Kidney (tissue), 14 donors: ENCODE data around the gene GCKR. TPM values are rescaled to one million over a fixed set of nuclear protein-coding genes. Genes with fewer than 3 reads are reported as not detected.

Experiments
- DNase-seq, 5 donors: peaks; one replicate each; pipeline ENCODE4 v3.0.0-alpha.2; 2013 to 2020
- FAIRE-seq: peaks from 2 replicates; lab custom pipeline; 2012; peaks lifted over from hg19 to GRCh38; lab: Jason Lieb, UNC
- H3K27ac ChIP-seq, 2 donors: one replicate each; pipeline ENCODE4 v1.7.0; 2013; ENCODE audit warnings: low read depth in 2 of 2, low read length in 2 of 2, inconsistent platforms in 1 of 2
- H3K27me3 ChIP-seq: one replicate; pipeline ENCODE4 v1.7.1; 2013; ENCODE audit warnings: low read length, inconsistent platforms; ENCODE audit not compliant: control insufficient read depth, insufficient read depth
- H3K36me3 ChIP-seq, 3 donors: one replicate each; pipeline versions ENCODE4 v1.7.0 to v1.7.1; 2013; ENCODE audit warnings: low read length in 3 of 3, control low read depth in 1 of 3, inconsistent platforms in 1 of 3; ENCODE audit not compliant: insufficient read depth in 3 of 3, control insufficient read depth in 2 of 3
- H3K4me1 ChIP-seq, 3 donors: one replicate each; pipeline versions ENCODE4 v1.7.0 to v1.7.1; 2013; ENCODE audit warnings: low read length in 3 of 3, inconsistent platforms in 1 of 3, low read depth in 1 of 3; ENCODE audit not compliant: control insufficient read depth in 2 of 3, insufficient read depth in 2 of 3
- H3K4me3 ChIP-seq, 3 donors: one replicate each; pipeline versions ENCODE4 v1.7.0 to v1.8.1; 2013; ENCODE audit warnings: low read length in 3 of 3, control low read depth in 1 of 3, inconsistent platforms in 1 of 3
- H3K9ac ChIP-seq, 3 donors: one replicate each; pipeline versions ENCODE4 v1.7.0 to v1.7.1; 2013; ENCODE audit warnings: low read length in 3 of 3, control low read depth in 1 of 3, inconsistent platforms in 1 of 3
- H3K9me3 ChIP-seq, 3 donors: one replicate each; pipeline versions ENCODE4 v1.7.0 to v1.7.1; 2013; ENCODE audit warnings: low read length in 3 of 3, control low read depth in 1 of 3, inconsistent platforms in 1 of 3; ENCODE audit not compliant: control insufficient read depth in 2 of 3, insufficient read depth in 1 of 3
- intact Hi-C: fragments of 100-400 bp; cut with DNase I; formaldehyde crosslinking; loops from one replicate; pipeline ENCODE4 v1.11.1; 2022
- polyA plus RNA-seq: library from polyadenylated mRNA; stranded (reverse); fragments of 350-450 nt; fragmentation: Illumina TruSeq; extraction: RNeasy Lipid Tissue Mini Kit (QIAGEN cat#74804); gene quantifications from one replicate; pipeline ENCODE4 v1.2.3, GENCODE V29; 2014; ENCODE audit warnings: low read depth, low replicate concordance; ENCODE audit not compliant: insufficient read depth
- total RNA-seq: library from RNA; stranded (reverse); fragmentation: NEBNext Ultra II Directional; extraction: Animal tissue kit (Norgen Biotek cat#: 25700); gene quantifications from one replicate; pipeline ENCODE4 v1.2.1, GENCODE V29; 2021
- TF ChIP-seq, protein P1 (sequence below): IDR thresholded peaks from 3 replicates; pipeline ENCODE4 v1.5.1; 2012; ENCODE audit warnings: mild to moderate bottlenecking, moderate library complexity, borderline replicate concordance; ENCODE audit not compliant: insufficient read depth; ENCODE audit errors: extremely low read depth
- donor health status: control.
- donor health status: control.
- donor health status: control.
- donor health status: control.
- donor health status: control.
- donor health status: DM: yes; HTN: yes; CAD: no.
- donor health status: Normal renal cell carcinoma (clear cell type).

The GCKR gene
- total and polyA plus RNA-seq, 2 donors from 2014 or later, result 2.2 TPM; not detected in 1

DNA sequence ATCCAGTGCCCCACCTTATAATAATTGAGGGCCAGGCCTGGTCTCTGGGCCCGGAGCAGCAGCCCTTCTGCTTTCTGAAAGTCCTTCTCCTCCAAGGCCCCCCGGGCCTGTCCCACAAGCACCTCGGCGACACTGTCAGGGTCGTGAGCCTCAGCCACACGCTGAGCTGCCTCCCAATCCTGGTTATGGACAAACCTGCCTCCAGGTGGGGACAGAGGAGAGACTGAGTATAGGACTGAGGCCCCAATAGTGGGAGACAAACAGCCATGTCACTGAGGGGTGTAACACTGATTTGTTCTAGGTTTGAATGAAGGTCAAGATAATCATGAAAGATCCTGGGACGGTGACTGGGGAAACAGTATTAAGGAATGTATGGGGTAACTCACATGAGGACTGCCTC lies 42.7 kb upstream of the GCKR start:
- no peaks in the 10 kb centered on the region for H3K4me1 ChIP-seq
- DNase-seq (no peak), FAIRE-seq (no peak)
- TF ChIP-seq, protein P1, sequence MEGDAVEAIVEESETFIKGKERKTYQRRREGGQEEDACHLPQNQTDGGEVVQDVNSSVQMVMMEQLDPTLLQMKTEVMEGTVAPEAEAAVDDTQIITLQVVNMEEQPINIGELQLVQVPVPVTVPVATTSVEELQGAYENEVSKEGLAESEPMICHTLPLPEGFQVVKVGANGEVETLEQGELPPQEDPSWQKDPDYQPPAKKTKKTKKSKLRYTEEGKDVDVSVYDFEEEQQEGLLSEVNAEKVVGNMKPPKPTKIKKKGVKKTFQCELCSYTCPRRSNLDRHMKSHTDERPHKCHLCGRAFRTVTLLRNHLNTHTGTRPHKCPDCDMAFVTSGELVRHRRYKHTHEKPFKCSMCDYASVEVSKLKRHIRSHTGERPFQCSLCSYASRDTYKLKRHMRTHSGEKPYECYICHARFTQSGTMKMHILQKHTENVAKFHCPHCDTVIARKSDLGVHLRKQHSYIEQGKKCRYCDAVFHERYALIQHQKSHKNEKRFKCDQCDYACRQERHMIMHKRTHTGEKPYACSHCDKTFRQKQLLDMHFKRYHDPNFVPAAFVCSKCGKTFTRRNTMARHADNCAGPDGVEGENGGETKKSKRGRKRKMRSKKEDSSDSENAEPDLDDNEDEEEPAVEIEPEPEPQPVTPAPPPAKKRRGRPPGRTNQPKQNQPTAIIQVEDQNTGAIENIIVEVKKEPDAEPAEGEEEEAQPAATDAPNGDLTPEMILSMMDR, result no peak
- peaks cover 2 to 56% (median 50%) of the 10 kb centered on the region in 3 donors for H3K36me3 ChIP-seq
- intact Hi-C loops, result no loop called here
- H3K4me3 ChIP-seq, result no peak overlapping the region
- H3K9me3 ChIP-seq, result no peaks in the 10 kb centered on the region
- no peak overlapping the region for H3K27ac ChIP-seq
- no peak overlapping the region for H3K9ac ChIP-seq
- no peaks in the 10 kb centered on the region for H3K27me3 ChIP-seq

DNA sequence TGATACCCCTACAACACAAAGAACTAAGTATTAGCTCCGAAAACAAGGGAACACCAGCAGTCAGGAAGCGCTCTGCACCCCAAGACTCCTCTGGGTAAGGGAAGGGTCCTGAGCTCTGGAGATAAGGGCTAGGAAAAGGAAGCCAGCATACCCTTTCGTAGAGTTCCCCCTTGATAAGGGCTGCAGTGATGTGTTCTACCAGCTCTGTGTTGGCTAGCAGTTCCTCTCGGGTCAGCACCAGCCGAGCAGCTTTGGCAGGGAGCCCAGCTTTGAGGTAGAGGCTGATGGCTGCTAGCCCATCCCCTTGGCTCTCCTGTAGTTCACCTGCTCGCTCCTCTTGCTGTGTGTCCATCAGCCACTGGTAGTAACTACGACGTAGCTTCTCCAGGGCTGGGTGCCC lies 35.5 kb upstream of the GCKR start:
- DNase-seq, result no peak
- Histone ChIP-seq H3K9ac (no peak overlapping the region), H3K27me3 (no peaks in the 10 kb centered on the region), H3K27ac (no peak overlapping the region), H3K36me3 (peaks cover 4 to 34% (median 30%) of the 10 kb centered on the region in 3 donors), H3K9me3 (no peaks in the 10 kb centered on the region), H3K4me1 (no peaks in the 10 kb centered on the region), H3K4me3 (no peak overlapping the region)
- TF ChIP-seq, protein P1, result no peak
- no peak for FAIRE-seq
- intact Hi-C loops, result no loop called here

DNA sequence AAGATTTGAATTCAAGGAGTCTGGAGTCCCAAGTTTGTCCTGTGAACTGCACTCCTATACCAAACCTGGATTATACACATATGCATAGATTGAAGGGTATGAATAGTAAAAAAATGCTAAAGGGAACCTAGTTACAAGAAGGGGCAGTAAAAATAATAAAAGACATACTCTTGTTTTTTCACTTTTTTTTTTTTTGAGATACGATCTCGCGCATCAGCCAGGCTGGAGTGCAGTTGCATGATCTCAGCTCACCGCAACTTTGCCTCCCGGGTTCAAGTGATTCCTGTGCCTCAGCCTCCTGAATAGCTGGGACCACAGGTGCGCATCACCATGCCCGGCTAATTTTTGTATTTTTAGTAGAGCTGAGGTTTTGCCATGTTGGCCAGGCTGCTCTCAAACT lies 32.2 kb upstream of the GCKR start:
- no peak for FAIRE-seq
- intact Hi-C loops, result no loop called here
- no peak overlapping the region for H3K27ac ChIP-seq
- no peak overlapping the region for H3K9ac ChIP-seq
- no peaks in the 10 kb centered on the region for H3K4me1 ChIP-seq
- peaks cover 4 to 15% (median 8%) of the 10 kb centered on the region in 3 donors for H3K36me3 ChIP-seq
- no peak overlapping the region for H3K4me3 ChIP-seq
- no peaks in the 10 kb centered on the region for H3K27me3 ChIP-seq
- H3K9me3 ChIP-seq, result no peaks in the 10 kb centered on the region
- TF ChIP-seq, protein P1, result no peak
- DNase-seq, result no peak

DNA sequence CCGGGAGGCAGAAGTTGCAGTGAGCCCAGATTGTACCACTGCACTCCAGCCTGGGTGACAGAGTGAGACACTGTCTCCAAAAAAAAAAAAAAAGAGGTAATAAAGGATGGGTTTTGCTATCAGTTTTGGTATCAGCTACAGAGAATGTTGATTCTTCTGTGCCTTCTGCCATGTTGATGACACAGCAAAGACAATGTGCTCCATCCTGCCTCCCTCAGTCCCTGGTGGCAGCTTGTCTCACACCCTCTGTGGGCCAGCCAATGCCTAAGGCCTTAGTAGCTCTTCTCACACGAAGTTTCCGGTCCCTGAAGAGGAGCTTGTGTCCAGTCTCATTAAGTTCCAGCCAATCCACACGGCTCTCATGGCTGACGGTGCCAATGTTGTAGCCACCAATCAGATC lies 24.7 kb upstream of the GCKR start:
- intact Hi-C loops, result no loop called here
- H3K4me1 ChIP-seq, result no peaks in the 10 kb centered on the region
- DNase-seq (no peak), FAIRE-seq (no peak)
- TF ChIP-seq, protein P1, result no peak
- peaks cover 7 to 15% (median 13%) of the 10 kb centered on the region in 3 donors for H3K36me3 ChIP-seq
- no peak overlapping the region for H3K9ac ChIP-seq
- H3K27ac ChIP-seq, result no peak overlapping the region
- H3K4me3 ChIP-seq, result no peak overlapping the region
- no peaks in the 10 kb centered on the region for H3K9me3 ChIP-seq
- no peaks in the 10 kb centered on the region for H3K27me3 ChIP-seq
